GM12878 (cell line): ENCODE results near the gene GPR61.

Source experiments
- CBFB ChIP-seq: IDR thresholded peaks from 2 replicates; pipeline ENCODE4 v1.6.1; 2016; ENCODE audit warnings: antibody characterized with exemption, low read depth
- GABPA ChIP-seq: IDR thresholded peaks from 2 replicates; pipeline ENCODE4 v1.6.1; 2014; ENCODE audit warnings: antibody characterized with exemption, low read depth, mild to moderate bottlenecking, inconsistent platforms
- POLR2A ChIP-seq: IDR thresholded peaks from 2 replicates; pipeline ENCODE4 v1.6.1; 2011; ENCODE audit warnings: low read depth, mild to moderate bottlenecking, low read length
- ZNF24 ChIP-seq: fragments of 450-650 bp; IDR thresholded peaks from 2 replicates; pipeline ENCODE4 v1.6.1; 2017; ENCODE audit warnings: antibody characterized with exemption, mild to moderate bottlenecking
- TF ChIP-seq, protein P1 (sequence below), 3 experiments: IDR thresholded peaks in 2 of 3; conservative IDR thresholded peaks in 1 of 3; 2 replicates each; pipeline ENCODE4 v1.5.1; 2011; ENCODE audit warnings: low read depth in 3 of 3, low read length in 3 of 3, mild to moderate bottlenecking in 3 of 3, control low read depth in 2 of 3, moderate library complexity in 2 of 3, inconsistent platforms in 1 of 3, mixed read lengths in 1 of 3; ENCODE audit not compliant: control insufficient read depth in 2 of 3, insufficient read depth in 1 of 3; ENCODE audit errors: extremely low read depth in 1 of 3
- TF ChIP-seq, protein P2 (sequence below): fragments of 450-650 bp; formaldehyde crosslinking; IDR thresholded peaks from 2 replicates; pipeline ENCODE4 v1.4.0; 2022; ENCODE audit warnings: mild to moderate bottlenecking, moderate library complexity

DNA sequence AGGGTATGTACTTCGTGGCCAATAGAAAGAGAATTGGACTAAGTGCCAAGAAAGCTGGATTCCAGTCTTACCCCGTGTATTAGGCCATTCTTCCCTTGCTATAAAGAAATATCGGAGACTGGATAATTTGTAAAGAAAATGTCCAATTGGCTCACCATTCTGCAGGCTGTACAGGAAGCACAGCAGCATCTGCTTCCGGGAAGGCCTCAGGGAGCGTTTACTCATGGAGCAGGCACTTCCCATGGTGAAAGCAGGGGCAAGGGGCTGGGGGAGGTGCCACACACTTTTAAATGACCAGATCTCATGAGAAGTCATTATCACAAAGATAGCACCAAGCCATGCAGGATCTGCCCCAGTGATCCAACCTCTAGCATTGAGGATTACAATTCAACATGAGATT lies 22.3 kb upstream of the GPR61 start:
- TF ChIP-seq GABPA, result no peak
- no peak for TF ChIP-seq POLR2A
- no peak for TF ChIP-seq CBFB
- TF ChIP-seq, protein P1, sequence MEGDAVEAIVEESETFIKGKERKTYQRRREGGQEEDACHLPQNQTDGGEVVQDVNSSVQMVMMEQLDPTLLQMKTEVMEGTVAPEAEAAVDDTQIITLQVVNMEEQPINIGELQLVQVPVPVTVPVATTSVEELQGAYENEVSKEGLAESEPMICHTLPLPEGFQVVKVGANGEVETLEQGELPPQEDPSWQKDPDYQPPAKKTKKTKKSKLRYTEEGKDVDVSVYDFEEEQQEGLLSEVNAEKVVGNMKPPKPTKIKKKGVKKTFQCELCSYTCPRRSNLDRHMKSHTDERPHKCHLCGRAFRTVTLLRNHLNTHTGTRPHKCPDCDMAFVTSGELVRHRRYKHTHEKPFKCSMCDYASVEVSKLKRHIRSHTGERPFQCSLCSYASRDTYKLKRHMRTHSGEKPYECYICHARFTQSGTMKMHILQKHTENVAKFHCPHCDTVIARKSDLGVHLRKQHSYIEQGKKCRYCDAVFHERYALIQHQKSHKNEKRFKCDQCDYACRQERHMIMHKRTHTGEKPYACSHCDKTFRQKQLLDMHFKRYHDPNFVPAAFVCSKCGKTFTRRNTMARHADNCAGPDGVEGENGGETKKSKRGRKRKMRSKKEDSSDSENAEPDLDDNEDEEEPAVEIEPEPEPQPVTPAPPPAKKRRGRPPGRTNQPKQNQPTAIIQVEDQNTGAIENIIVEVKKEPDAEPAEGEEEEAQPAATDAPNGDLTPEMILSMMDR (IDR thresholded peaks at IDR 0.05 in 2 of 3, conservative IDR thresholded peaks at IDR 0.05 in 1 of 3; ENCODE audit: control insufficient read depth in 2 of 3, extremely low read depth in 1 of 3, insufficient read depth in 1 of 3, low read depth in 3 of 3, low read length in 3 of 3), result no peak
- no peak for TF ChIP-seq ZNF24
- TF ChIP-seq, protein P2, sequence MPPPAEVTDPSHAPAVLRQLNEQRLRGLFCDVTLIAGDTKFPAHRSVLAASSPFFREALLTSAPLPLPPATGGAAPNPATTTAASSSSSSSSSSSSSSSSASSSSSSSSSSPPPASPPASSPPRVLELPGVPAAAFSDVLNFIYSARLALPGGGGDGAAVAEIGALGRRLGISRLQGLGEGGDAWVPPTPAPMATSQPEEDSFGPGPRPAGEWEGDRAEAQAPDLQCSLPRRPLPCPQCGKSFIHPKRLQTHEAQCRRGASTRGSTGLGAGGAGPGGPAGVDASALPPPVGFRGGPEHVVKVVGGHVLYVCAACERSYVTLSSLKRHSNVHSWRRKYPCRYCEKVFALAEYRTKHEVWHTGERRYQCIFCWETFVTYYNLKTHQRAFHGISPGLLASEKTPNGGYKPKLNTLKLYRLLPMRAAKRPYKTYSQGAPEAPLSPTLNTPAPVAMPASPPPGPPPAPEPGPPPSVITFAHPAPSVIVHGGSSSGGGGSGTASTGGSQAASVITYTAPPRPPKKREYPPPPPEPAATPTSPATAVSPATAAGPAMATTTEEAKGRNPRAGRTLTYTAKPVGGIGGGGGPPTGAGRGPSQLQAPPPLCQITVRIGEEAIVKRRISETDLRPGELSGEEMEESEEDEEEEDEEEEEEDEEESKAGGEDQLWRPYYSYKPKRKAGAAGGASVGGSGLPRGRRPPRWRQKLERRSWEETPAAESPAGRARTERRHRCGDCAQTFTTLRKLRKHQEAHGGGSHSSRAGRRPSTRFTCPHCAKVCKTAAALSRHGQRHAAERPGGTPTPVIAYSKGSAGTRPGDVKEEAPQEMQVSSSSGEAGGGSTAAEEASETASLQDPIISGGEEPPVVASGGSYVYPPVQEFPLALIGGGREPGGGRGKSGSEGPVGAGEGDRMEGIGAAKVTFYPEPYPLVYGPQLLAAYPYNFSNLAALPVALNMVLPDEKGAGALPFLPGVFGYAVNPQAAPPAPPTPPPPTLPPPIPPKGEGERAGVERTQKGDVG (CRISPR knock-in tag), result no peak
